Kidney tubule cell (primary cell): ENCODE data around the gene ULBP2.
A peak's percentile ranks its signal among the peaks of the same experiment; 100 is the strongest.
"Not testable (repeated sequence)": the region's sequence is repeated elsewhere in the genome, so short reads cannot be mapped to it uniquely, and the experiment has no call there.

Experiments used
- DNase-seq: peaks from one replicate; pipeline ENCODE4 v3.0.0-alpha.2; 2018; ENCODE audit warnings: low spot score

Gene ULBP2

DNA sequence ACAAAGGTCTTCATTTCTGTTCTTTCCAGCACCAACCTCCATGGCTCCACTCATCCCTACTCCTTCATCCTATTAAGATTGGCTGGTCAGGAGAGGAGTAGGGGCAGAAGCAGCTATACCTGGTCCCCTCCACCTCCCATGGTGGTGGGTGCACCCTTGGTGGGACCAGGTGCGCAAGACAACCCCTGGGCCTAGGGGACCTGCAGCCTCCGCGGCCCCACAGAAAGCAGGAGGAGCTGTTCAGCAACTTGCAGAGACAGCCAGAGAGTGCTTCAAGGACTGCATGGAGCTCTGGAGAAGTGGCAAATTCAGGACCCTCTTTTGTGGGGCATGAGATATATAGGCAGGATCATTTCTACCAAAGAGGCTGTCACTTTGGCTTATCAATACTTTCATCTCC lies 9.8 kb downstream of the ULBP2 start:
- no peak for DNase-seq

- DNase-seq = peak; percentile 20
These were observed 11.6 kb downstream of the ULBP2 start for GRCh38 chr6:149953390-149953789.

DNA sequence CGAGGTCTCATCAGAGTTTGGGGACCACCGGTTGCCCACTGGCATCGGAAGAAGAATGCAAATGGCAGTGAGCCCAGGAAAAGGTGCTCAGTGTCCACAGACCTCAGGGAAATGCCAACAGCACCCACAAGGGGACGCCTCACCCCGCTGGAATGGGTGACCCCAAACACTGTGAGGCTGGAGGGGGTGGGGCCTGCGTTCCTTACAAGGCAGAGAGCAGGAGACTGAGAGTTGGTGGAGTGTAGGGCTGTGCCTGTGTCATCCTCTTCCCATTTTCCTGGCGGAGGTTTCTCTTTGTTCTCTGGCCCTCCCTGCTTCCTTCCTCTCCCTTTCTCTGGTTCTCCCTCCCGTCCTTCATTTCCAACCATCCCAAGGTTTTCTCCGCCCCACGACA lies 12.1 kb downstream of the ULBP2 start:
- DNase-seq = not testable (repeated sequence)

- DNase-seq = not testable (repeated sequence)
These were observed 12.6 kb downstream of the ULBP2 start for GRCh38 chr6:149954328-149954983.

GRCh38 chr6:149954984-149955653 lies 13.3 kb downstream of the ULBP2 start:
- not testable (repeated sequence) for DNase-seq

DNA sequence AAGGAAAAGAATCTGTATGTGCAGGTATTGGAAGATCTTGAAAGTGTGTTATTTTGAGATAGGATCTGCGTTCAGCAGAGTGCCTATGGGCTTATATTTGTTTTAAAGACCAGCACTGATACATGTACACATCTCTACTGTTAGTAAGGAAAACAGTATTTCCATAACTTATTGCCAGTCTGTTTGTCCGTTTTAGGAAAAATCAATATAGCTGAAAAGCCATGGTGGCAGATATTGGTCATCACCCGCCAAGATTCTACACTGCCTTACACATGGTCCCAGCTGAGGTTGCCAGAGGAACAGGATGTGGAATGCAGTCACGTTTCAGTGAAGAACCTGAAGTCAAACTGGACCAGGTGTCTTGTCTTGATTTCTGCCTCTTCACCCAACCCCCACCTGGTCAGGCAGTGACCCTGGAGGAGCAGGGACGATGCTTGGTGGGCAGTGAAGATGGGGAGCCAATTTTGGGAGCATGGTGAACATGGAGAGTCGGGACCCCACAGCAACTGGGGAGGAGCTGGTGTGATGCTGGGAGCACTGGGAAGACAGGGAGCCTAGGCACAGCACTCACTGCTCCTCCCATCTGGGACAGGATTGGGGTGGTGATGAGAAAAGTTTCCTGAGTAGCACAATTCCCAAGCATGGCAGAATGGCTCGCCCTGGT lies 14.0 kb downstream of the ULBP2 start:
- not testable (repeated sequence) for DNase-seq

GRCh38 chr6:149958124-149958523 lies 16.3 kb downstream of the ULBP2 start:
- not testable (repeated sequence) for DNase-seq

GRCh38 chr6:149959806-149960205 lies 18.0 kb downstream of the ULBP2 start:
- not testable (repeated sequence) for DNase-seq

DNA sequence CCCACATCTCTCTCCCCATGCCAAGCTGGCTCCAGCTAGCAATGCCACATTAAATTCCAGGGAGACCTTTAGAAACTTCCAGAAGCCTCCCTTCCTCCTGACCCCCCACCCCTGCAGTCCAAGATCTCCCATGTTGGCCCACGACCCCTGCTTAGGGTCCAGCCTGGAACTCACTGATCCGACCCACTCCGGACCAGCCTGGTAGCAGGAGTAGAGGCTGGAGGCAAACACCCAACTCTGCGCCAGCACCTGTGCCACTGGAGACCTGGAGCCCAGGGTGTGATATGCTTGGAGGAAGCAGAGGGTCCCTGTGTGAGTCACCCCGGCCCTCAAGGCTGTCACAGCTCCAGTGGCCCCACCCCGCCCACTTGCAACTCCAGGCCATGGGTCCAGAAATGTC lies 18.7 kb downstream of the ULBP2 start:
- DNase-seq = no peak

DNA sequence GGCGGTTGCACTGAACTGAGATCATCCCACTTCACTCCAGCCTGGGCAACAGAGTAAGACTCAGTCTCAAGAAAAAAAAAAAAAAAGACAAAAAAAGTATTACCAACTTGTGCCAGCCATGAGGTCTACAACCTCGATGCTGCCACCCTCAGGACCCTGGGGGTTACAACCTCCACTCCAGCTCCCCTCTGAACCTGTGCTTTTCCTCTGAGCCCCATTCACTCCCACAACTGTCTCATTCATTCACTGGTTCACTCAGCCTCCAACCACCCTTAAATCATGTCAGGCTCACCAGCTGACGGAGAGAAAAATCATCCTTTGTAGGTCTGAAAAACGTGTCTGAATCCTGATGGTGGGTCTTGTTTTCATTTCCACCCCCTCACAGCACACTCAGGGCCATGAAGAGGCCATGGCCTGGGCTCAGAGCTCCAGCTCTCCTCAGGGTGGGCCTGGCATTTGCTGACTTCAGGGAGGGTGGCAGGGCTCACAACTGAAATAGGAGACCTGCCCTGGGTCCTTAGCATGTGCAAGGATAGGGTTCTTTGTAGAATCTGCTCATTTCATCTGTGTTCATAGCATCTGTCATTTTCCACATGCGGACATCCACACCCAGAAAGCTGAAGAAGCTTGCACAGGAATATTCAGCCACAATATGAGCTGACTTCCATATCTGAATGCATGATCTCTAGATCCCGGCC lies 20.1 kb downstream of the ULBP2 start:
- DNase-seq = peak; percentile 17

- DNase-seq = no peak
These were observed 20.8 kb downstream of the ULBP2 start for GRCh38 chr6:149962461-149963211.

- DNase-seq = peak; percentile 80
These were observed 21.3 kb downstream of the ULBP2 start for GRCh38 chr6:149963212-149963461.

GRCh38 chr6:149963462-149964307 lies 21.9 kb downstream of the ULBP2 start, which contains the start of gene ULBP1:
TSS of gene ULBP1 (plus strand) at chr6:149963943. CDS start at chr6:149964050, 107 bp downstream.
- peak; percentile 63 for DNase-seq

DNA sequence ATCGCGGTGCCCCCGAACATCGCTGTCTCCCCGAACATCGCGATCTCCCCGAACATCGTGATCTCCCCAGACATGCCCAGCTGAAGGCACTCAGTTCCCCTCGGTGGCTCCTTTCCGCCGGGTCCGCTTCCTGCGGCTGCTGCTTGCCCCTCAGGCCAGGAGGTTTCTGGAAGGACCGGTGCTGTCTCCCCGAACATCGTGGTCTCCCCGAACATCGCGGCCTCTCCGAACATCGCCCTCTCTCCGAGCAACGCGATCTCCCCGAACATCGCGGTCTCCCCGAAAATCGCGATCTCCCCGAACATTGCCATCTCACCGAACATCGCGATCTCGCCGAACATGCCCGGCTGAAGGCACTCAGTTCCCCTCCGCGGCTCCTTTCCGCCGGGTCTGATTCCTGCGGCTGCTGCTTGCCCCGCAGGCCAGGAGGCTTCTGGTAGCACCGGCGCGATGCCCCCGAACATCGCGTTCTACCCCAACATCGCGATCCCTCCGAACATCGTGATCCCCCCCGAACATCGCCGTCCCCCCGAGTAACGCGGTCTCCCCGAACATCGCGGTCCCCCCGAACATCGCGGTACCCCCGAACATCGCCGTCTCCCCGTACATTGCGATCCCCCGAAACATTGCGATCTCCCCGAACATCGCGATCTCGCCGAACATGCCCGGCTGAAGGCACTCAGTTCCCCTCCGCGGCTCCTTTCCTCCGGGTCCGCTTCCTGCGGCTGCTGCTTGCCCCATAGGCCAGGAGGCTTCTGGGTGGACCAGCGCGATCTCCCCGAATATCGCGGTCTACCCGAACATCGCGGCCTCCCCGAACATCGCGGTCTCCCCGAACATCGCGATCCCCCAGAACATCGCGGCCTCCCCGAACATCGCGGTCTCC lies 22.7 kb downstream of the ULBP2 start:
- no peak for DNase-seq

DNA sequence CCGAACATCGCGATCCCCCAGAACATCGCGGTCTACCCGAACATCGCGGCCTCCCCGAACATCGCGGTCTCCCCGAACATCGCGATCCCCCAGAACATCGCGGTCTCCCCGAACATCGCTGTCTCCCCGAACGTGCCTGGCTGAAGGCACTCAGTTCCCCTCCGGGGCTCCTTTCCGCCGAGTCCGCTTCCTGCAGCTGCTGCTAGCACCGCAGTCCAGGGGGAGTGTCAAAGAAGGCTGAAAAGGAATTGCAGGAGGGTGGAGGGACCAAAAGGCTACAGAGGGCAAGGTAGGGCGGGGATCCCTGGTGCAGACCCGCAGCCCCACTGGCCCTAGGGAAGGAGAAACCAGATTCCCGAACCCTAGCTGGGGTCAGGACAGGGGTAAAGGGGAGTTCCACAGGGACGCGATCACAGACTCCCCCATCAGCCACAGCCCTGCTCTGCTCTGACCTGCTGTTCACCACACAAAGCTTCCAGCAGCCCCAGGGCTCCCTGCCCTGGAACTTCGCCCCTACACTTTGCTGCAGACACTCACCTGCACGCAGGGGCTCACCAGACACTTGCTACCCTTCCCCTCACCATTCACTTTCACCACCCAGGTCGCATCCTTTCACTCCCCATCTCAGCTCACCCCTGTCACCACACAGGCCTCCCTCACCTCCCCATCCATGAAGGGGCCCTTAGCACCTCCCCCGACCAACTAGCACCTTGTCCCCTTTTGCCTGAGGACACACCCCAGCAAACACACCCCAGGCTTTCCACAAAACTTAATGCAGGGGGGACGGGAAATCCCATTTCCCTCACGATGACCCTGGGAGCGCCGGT lies 23.6 kb downstream of the ULBP2 start:
- no peak for DNase-seq

DNA sequence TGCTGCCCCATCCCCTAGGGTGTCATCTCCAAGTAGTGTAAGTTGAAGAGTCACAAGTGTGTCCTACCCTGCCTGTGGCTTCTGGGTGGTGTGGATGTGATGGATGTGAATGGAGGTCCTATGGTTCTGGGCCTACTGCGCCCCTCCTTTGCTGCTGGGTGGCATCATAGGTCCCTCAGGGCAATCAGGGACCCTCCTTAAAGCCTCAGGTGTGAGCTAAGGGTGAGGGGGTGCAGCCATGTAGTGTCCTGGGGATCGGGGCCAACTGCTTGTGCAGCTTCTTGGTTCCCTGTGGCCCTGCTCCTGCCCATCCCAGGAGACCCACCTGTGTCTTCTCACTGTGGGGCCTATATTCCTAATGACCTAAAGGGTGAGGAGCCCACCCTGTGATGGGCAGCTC lies 24.5 kb downstream of the ULBP2 start:
- DNase-seq = not testable (repeated sequence)

DNA sequence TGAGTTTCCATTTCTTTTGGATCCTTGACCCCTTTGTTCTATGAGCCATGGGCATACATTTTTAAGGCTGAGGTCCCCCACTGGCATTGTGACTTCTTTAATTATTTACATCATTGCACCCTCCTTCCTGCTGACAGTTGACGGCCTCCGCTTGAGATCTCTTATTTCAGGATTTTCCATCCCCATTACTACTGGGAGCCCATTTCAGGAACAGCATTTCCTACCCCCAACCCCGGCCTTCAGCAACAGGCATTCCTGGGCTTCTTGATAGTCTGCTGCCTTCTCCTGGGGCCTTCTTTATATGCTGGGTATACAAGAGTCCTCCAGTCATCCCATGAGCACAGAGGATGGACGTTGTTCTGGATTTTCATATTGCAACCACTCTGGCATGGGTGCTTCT lies 25.8 kb downstream of the ULBP2 start:
- DNase-seq = no peak

GRCh38 chr6:149967999-149968398 lies 26.2 kb downstream of the ULBP2 start:
- DNase-seq = not testable (repeated sequence)

DNA sequence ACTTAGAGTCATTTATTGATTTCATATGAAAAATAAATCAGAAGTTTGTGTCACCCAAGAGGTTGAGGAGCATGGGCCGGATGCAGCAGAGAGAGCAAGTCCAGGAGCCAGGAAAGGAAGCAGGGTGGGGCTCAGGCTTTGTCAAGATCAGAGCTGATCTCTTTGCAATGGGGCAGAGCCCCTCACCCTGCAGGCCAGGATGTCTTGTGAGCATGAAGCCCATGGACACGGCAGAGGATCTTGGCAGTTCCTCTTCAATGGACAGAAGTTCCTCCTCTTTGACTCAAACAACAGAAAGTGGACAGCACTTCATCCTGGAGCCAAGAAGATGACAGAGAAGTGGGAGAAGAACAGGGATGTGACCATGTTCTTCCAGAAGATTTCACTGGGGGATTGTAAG lies 27.1 kb downstream of the ULBP2 start:
- DNase-seq = not testable (repeated sequence)
